HG03342 (cell line): ENCODE data around the gene CDKN1A.
"Not testable (repeated sequence)": the region's sequence is repeated elsewhere in the genome, so short reads cannot be mapped to it uniquely, and the experiment has no call there.

Experiments
- ATAC-seq: cut with Tn5 transposase; IDR thresholded peaks from one replicate; pipeline ENCODE4 v1.9.1; 2021; ENCODE audit warnings: mild to moderate bottlenecking, moderate library complexity; ENCODE audit not compliant: unreplicated experiment

The CDKN1A gene

DNA sequence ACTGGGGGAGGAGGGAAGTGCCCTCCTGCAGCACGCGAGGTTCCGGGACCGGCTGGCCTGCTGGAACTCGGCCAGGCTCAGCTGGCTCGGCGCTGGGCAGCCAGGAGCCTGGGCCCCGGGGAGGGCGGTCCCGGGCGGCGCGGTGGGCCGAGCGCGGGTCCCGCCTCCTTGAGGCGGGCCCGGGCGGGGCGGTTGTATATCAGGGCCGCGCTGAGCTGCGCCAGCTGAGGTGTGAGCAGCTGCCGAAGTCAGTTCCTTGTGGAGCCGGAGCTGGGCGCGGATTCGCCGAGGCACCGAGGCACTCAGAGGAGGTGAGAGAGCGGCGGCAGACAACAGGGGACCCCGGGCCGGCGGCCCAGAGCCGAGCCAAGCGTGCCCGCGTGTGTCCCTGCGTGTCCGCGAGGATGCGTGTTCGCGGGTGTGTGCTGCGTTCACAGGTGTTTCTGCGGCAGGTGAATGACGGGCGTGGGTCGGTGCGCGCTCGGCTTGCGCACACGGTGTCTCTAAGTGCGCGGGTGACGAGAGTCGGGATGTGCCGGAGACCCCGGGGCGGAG, at the start of gene CDKN1A:
TSS of gene CDKN1A (plus strand) at position 227 of the 555 bp plus-strand sequence. CDS start 5,388 bp downstream, outside the sequence.
- ATAC-seq, result peak; percentile 52

DNA sequence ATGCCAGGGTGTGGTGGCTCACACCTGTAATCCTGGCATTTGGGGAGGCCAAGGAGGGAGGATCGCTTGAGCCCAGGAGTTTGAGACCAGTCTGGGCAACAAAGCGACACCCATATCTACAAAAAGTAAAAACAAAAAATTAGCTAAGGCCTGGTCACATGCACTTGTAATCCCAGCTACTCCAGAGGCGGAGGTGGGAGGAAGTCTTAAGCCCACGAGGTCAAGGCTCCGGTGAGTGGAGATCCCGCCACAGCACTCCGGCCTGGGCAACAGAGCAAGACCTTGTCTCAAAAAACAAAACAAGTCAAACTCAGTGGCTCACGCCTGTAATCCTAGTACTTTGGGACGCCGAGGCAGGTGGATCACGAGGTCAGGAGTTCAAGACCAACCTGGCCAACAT, 48.7 kb upstream of the CDKN1A start:
- no peak for ATAC-seq

DNA sequence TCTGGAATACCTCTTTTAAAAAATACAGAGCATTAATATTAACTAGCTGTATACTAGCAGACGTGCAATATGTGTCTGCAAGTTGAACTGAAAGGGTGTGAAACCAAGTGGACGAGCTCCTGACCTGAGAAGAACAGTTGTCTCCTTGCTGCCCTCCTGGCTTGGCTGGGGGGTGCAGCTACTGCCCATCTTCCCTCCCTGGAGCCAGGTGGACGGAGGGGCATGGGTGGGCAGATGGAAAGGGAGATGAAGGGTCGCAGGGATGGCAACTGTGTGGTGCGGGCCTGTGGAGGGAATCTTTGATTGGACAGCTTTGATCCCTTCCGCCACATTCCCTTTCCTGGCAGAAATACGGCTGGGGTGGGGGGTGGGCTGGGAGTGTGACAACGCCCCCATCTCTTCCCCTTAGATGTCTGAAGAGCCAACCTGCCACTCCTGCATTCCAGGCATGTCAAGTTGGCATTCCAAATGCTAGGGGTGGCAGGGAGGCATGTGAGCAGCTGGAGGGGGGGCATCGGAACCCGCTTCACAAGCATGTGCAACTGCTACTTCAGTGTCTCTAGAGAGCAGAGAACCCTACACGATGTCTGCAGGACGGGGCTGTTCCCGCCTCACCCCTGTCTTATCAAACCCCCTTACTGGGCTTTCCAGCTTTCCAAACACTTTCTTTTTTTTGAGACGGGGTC, 47.0 kb upstream of the CDKN1A start:
- no peak for ATAC-seq

GRCh38 chr6:36633370-36633769, 45.1 kb upstream of the CDKN1A start:
- no peak for ATAC-seq

DNA sequence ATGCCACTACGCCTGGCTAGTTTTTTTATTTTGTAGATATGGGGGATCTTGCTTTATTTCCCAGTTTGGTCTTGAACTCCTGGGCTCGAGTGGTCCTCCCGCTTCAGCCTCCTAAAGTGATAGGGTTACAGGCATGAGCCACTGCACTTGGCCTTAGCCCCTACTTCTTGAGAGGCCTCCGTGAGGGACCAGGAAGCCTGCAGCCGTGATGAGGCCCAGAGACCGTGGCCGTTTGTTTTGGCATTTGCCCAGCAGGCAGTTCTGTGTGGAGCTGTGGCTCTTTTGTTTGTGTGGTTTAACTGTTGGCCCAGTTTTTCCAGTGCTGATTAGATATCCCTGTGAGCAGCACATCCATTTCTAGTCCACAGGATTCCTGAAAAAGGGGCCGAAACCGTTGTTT, 44.6 kb upstream of the CDKN1A start:
- no peak for ATAC-seq

DNA sequence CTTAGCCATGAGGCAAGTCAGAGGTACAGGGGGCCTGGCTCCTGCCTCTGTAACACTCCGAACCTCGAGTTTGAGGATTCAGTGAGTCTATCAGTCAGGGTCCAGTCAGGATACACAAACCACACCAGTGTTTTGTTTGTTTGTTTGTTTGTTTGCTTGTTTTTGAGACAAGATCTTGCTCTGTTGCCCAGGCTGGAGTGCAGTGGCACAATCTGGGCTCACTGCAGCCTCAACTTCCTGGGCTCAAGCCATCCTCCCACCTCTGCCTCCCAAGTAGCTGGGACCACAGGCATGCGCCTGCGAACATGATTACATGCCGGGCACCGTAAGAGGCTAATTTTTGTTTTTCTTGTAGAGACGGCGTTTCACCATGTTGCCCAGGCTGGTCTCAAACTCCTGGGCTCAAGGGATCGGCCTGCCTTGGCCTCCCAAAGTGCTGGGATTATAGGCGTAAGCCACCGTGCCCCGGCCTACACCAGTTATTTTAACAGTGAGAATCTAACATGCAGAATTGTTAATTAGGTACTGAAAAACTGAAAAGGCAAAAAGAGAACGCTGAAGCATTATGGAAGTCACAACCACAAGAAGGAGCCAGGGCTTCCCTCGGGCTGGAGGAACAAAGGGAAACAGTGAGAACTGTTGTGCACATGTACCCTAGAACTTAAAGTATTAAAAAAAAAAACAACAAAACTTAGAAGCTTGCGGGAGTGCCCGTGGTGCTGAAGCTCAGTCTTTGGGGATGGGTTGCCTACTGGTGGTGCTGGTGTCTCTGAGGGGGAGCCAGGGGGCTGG, 44.0 kb upstream of the CDKN1A start:
- no peak for ATAC-seq

GRCh38 chr6:36636283-36636682, 42.2 kb upstream of the CDKN1A start:
- ATAC-seq, result no peak

GRCh38 chr6:36636687-36637418, 41.7 kb upstream of the CDKN1A start:
- ATAC-seq, result no peak

DNA sequence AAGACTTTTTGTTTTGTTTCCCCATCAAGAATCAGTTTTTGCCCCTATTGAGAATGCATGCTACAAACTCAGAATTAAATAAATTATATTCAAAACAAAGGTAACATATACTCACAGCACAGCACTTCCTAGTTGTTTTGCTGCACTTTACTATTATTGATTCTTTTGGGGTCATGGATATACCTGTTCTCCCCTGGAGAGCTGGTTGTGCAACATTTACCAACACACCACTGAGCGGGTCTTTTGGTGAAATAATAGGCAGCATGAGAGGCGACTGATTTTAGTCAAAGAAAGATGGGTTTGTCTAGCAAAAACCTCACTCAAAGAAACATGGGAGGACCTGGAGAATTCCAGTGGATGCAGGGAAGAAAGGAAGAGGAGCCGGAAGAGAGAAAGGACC, 39.9 kb upstream of the CDKN1A start:
- no peak for ATAC-seq

GRCh38 chr6:36639171-36639808, 39.2 kb upstream of the CDKN1A start:
- no peak for ATAC-seq

DNA sequence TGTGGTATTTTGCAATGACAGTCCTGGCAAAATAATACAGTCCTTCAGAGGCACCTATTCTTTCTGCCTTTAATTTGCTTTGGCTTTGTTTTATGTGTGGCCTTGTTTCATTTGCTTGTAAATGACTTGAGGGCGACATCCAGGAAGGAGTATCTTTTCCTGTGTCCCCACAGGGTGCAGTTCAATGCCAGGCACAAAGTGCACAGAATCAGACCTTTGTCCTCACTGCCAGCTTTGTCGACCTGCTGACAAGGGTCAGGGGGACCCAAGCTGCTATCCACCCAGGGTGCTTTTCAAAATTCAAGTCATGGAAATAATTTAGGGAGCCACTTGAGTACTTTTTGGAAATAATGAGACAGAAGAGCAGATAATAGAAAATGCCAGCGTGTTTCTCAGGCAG, 37.0 kb upstream of the CDKN1A start:
- no peak for ATAC-seq

- ATAC-seq, result no peak
Measured at GRCh38 chr6:36642913-36643817, 35.3 kb upstream of the CDKN1A start.

- ATAC-seq, result no peak
Measured at GRCh38 chr6:36643977-36644376, 34.5 kb upstream of the CDKN1A start.

DNA sequence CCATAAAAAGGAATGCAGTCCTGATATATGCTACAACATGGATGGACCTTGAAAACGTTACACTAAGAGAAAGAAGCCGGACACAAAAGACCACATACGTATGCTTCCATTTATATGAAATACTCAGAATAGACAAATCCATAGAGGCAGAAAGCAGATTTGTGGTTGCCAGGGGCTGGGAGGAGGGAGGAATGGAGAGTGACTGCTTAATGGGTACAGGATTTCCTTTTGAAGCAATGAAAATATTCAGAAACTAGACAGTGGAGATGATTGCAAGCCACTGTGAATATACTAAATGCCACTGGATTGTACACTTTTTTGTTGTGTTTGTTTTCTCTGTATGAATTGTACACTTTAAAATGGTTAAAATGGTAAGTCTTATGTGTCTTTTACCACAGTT, 29.4 kb upstream of the CDKN1A start:
- no peak for ATAC-seq

DNA sequence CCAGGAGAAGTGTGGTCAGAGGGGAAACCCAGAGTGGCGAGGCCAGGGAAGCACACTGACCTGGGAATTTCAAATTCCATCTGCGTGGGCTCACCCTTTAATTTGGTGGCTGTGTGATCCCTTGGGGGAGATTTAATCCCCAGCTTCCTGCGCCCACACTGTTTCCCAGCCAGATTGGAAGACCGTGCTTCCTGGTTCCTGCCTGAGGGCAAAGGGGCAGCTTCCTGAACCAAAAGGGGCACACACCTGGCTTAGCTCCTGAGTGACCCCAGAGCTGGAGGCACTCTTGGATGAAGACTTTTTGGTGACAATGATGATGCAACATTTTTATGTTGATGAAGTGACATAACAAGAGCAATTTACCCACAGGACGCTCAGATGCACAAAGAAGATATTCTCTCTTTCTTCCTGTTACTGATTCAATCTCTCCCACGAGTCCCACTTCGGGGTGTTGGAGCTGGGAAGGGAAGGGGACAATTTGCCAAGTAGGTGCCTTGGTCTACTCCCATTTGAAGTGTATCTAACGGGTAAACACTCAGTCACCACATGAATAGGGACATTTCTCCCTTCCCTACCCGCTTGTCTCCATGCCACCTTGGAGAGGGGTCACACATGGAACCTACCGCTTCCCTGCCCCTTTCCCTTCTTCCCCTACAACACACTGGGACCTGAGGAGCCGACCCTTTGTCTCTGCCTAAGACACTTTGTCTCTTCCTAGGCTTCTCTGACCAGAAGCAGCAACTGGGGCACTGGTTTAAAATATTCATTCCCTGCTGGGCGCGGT, 28.6 kb upstream of the CDKN1A start:
- no peak for ATAC-seq

GRCh38 chr6:36650848-36651478, 27.6 kb upstream of the CDKN1A start:
- peak; percentile 65 for ATAC-seq

DNA sequence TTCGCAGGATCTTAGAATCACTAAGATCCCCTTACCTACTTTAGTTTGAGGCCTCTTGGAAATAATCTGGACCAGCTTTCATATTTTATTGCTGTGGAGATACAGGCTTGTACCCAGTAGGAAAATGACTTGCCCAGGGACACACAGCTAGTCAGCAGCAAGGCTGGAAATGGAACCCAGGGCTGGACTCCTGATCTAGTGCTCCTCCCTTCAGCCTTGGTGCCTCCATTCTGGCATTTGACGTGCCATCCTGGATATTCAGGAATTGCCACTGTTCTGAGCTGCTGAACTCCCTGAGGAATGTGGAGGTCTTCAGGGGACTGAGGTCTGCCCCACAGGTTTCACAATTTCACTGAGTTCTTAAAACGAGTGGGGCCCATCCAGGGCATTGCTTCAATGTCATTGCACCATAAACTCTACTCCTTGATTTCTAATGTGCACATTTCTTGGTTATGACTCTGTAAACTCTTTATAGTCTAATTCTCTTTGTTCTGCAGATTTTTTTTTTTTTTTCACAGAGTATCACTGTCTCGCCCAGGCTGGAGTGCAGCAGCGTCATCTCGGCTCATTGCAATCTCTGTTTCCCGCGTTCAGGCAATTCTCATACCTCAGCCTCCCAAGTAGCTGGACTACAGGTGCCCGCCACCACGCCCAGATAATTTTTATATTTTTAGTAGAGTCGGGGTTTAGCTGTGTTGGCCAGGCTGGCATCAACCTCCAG, 26.7 kb upstream of the CDKN1A start:
- no peak for ATAC-seq

- not testable (repeated sequence) for ATAC-seq
Measured at GRCh38 chr6:36654469-36654868, 24.0 kb upstream of the CDKN1A start.
